DND-41 (cell line): ENCODE results near the gene GUCA1C.
A peak's percentile ranks its signal among the peaks of the same experiment; 100 is the strongest.

Source experiments
- ATAC-seq: fragments of 200-7000 bp; cut with Tn5 transposase; 3 replicates; pipeline ENCODE4 v1.9.1; 2021; ENCODE audit warnings: low read depth; ENCODE audit not compliant: insufficient read depth
- DNase-seq: peaks from one replicate; pipeline ENCODE4 v3.0.0-alpha.2; 2020
- H2AFZ ChIP-seq: 2 replicates; pipeline ENCODE4 v1.6.0; 2012; ENCODE audit warnings: low read depth, low read length
- H3K27ac ChIP-seq: 2 replicates; pipeline ENCODE4 v1.5.1; 2012; ENCODE audit warnings: low read length, inconsistent platforms
- H3K27me3 ChIP-seq: fragments of 200-600 bp; sonication (generic); 2 replicates; pipeline ENCODE4 v1.6.0; 2012; ENCODE audit warnings: low read length, mild to moderate bottlenecking, inconsistent platforms; ENCODE audit not compliant: insufficient read depth, poor library complexity
- H3K36me3 ChIP-seq: 2 replicates; pipeline ENCODE4 v1.5.1; 2012; ENCODE audit warnings: low read length, inconsistent platforms; ENCODE audit not compliant: insufficient read depth
- H3K4me1 ChIP-seq: 2 replicates; pipeline ENCODE4 v1.5.1; 2012; ENCODE audit warnings: mild to moderate bottlenecking, low read length; ENCODE audit not compliant: insufficient read depth
- H3K4me2 ChIP-seq: 2 replicates; pipeline ENCODE4 v1.6.0; 2012; ENCODE audit warnings: mild to moderate bottlenecking, moderate library complexity, low read length, inconsistent platforms; ENCODE audit not compliant: insufficient read depth
- H3K4me3 ChIP-seq, 2 experiments: fragments of 200-600 bp in 1 of 2; shearing (Covaris generic) in 1 of 2; 2 replicates each; pipeline ENCODE4 v1.5.1; 2012 to 2016; ENCODE audit warnings: inconsistent platforms in 2 of 2, low read length in 2 of 2, mild to moderate bottlenecking in 2 of 2, low read depth in 1 of 2, moderate library complexity in 1 of 2
- H3K79me2 ChIP-seq: 2 replicates; pipeline ENCODE4 v1.6.0; 2012; ENCODE audit warnings: low read length, inconsistent platforms; ENCODE audit not compliant: insufficient read depth
- H3K9ac ChIP-seq: 2 replicates; pipeline ENCODE4 v1.6.0; 2012; ENCODE audit warnings: low read depth, mild to moderate bottlenecking, inconsistent platforms, low read length, moderate library complexity
- H3K9me3 ChIP-seq: 2 replicates; pipeline ENCODE4 v1.5.1; 2012; ENCODE audit warnings: low read length, moderate library complexity, mild to moderate bottlenecking, inconsistent platforms; ENCODE audit not compliant: insufficient read depth, severe bottlenecking
- H4K20me1 ChIP-seq: 2 replicates; pipeline ENCODE4 v1.6.0; 2012; ENCODE audit warnings: low read length; ENCODE audit not compliant: insufficient read depth
- EZH2 ChIP-seq: IDR thresholded peaks from 3 replicates; pipeline ENCODE4 v1.6.1; 2012; ENCODE audit warnings: borderline replicate concordance, low read depth, mild to moderate bottlenecking, moderate library complexity, low read length, inconsistent platforms; ENCODE audit not compliant: severe bottlenecking
- TF ChIP-seq, protein P1 (sequence below): IDR thresholded peaks from 2 replicates; pipeline ENCODE4 v1.5.1; 2012; ENCODE audit warnings: borderline replicate concordance, low read length, moderate library complexity, mild to moderate bottlenecking; ENCODE audit not compliant: poor library complexity, severe bottlenecking; ENCODE audit errors: extremely low read depth

GUCA1C gene

DNA sequence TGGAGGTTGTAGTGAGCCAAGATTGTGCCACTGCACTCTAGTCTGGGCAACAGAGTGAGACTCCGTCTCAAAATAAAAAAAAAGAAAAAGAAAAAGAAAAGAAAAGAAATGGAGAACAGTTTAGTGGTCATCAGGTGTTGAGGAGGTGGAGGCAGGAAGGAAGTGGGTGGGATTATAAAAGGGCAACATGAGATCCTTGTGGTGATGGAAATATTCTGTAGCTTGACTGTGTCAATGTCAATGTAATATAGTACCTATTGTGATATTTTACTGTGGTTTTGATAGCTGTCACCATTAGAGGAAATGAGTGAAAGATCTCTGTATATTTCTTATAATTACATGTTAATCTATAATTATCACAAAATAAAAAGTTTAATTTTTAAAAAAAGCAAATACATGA is 70.3 kb downstream of the GUCA1C start:
- H4K20me1 ChIP-seq = no peaks in the 10 kb centered on the region
- peaks cover 7% of the 10 kb centered on the region for H3K4me1 ChIP-seq
- H2AFZ ChIP-seq = no peak overlapping the region
- DNase-seq (peak; percentile 16), ATAC-seq (peak; percentile 83)
- H3K4me2 ChIP-seq = no peak overlapping the region
- H3K4me3 ChIP-seq = no peak overlapping the region
- no peaks in the 10 kb centered on the region for H3K9me3 ChIP-seq
- H3K9ac ChIP-seq = no peak overlapping the region
- H3K79me2 ChIP-seq = no peaks in the 10 kb centered on the region
- no peaks in the 10 kb centered on the region for H3K27me3 ChIP-seq
- no peak overlapping the region for H3K27ac ChIP-seq
- TF ChIP-seq, protein P1, sequence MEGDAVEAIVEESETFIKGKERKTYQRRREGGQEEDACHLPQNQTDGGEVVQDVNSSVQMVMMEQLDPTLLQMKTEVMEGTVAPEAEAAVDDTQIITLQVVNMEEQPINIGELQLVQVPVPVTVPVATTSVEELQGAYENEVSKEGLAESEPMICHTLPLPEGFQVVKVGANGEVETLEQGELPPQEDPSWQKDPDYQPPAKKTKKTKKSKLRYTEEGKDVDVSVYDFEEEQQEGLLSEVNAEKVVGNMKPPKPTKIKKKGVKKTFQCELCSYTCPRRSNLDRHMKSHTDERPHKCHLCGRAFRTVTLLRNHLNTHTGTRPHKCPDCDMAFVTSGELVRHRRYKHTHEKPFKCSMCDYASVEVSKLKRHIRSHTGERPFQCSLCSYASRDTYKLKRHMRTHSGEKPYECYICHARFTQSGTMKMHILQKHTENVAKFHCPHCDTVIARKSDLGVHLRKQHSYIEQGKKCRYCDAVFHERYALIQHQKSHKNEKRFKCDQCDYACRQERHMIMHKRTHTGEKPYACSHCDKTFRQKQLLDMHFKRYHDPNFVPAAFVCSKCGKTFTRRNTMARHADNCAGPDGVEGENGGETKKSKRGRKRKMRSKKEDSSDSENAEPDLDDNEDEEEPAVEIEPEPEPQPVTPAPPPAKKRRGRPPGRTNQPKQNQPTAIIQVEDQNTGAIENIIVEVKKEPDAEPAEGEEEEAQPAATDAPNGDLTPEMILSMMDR = no peak
- TF ChIP-seq EZH2 = no peak
- H3K36me3 ChIP-seq = no peaks in the 10 kb centered on the region

DNA sequence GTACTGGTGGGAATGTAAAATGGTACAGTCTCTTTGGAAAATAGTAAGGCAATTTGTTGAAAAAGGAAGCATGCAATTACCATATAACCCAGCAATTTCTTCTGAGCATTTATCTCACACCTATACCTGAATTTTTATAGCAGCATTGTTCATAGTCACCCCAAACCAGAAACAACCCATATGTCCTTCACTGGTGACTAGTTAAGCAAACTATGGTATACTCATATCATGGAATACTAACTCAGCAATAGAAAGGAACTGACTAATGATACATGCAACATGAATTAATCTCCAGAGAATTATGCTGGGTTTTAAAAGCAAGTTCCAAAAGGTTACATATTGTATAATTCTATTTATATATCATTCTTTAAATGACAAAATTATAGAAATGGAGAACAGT is 70.9 kb downstream of the GUCA1C start:
- Histone ChIP-seq H3K9ac (no peak overlapping the region), H3K4me2 (no peak overlapping the region), H2AFZ (no peak overlapping the region), H3K4me1 (peaks cover 7% of the 10 kb centered on the region), H3K79me2 (no peaks in the 10 kb centered on the region), H3K9me3 (no peaks in the 10 kb centered on the region), H3K27me3 (no peaks in the 10 kb centered on the region), H4K20me1 (no peaks in the 10 kb centered on the region), H3K4me3 (no peak overlapping the region), H3K27ac (no peak overlapping the region), H3K36me3 (no peaks in the 10 kb centered on the region)
- TF ChIP-seq, protein P1 = no peak
- TF ChIP-seq EZH2 = no peak
- ATAC-seq = no peak
- DNase-seq = no peak

DNA sequence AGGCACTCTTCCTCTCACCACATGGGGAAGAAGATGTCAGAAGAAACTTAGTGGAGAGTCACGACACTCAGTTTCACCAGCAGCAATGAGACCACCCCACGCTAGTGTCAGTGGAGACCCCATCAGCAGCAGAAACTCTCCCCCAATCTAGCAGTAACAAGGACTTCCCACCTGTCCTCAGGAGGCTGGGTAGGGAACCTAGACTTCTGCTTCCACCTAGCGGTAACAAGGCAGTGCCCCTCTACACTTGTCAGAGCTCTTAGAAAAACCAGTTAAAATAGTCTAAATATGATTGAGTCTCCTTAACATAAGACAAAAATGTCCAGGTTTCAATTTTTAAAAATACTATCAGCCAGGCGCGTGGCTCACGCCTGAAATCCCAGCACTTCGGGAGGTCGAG is 73.8 kb downstream of the GUCA1C start:
- DNase-seq (no peak), ATAC-seq (no peak)
- no peak overlapping the region for H3K4me3 ChIP-seq
- H3K9me3 ChIP-seq = no peaks in the 10 kb centered on the region
- H3K27me3 ChIP-seq = no peaks in the 10 kb centered on the region
- no peak overlapping the region for H3K4me2 ChIP-seq
- H3K36me3 ChIP-seq = no peaks in the 10 kb centered on the region
- TF ChIP-seq, protein P1 = no peak
- TF ChIP-seq EZH2 = no peak
- no peak overlapping the region for H2AFZ ChIP-seq
- H3K9ac ChIP-seq = no peak overlapping the region
- no peak overlapping the region for H3K27ac ChIP-seq
- H4K20me1 ChIP-seq = no peaks in the 10 kb centered on the region
- H3K79me2 ChIP-seq = no peaks in the 10 kb centered on the region
- peaks cover 7% of the 10 kb centered on the region for H3K4me1 ChIP-seq

DNA sequence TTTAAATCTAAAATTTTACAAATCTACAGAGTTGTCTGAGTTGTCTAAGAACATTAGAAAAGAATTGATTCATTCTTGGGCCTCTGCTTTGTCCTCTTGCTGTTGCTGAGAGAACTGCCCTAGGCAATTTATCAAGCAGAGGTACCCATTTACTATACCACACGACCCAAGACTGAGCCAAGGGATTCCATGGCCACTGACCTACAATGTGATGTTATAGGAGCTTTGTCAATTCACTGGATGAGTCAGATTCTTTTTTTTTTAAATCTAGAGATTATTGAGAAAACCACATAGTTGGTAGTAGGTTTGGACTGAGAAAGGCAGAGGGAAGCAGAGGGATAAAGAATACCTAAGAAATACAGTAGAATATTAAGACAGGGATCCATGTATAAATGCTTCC is 75.8 kb downstream of the GUCA1C start:
- no peak for DNase-seq
- no peak overlapping the region for H2AFZ ChIP-seq
- no peak overlapping the region for H3K9ac ChIP-seq
- H3K4me3 ChIP-seq = no peak overlapping the region
- H3K4me2 ChIP-seq = no peak overlapping the region
- H4K20me1 ChIP-seq = no peaks in the 10 kb centered on the region
- H3K27me3 ChIP-seq = no peaks in the 10 kb centered on the region
- no peaks in the 10 kb centered on the region for H3K9me3 ChIP-seq
- H3K36me3 ChIP-seq = no peaks in the 10 kb centered on the region
- no peak overlapping the region for H3K27ac ChIP-seq
- TF ChIP-seq, protein P1 = no peak
- no peak for TF ChIP-seq EZH2
- no peaks in the 10 kb centered on the region for H3K79me2 ChIP-seq
- no peaks in the 10 kb centered on the region; the same call in 1 of the 2 replicates for H3K4me1 ChIP-seq
- ATAC-seq = no peak
